HL-60/S4 (cell line): Measurements from ENCODE around the gene ATF7IP.

Experiments
- in situ Hi-C: fragments of 300-500 bp; cut with MboI; formaldehyde crosslinking; loops from 2 replicates; pipeline ENCODE4 v1.14.3; 2022; ENCODE audit warnings: low sequenced_read_pairs

The ATF7IP gene

GRCh38 chr12:14479004-14479403 lies 113.5 kb downstream of the ATF7IP start:
- in situ Hi-C loops, result no loop called here

GRCh38 chr12:14481201-14481600 lies 115.7 kb downstream of the ATF7IP start:
- in situ Hi-C loops, result no loop called here

GRCh38 chr12:14482361-14482760 lies 116.9 kb downstream of the ATF7IP start:
- in situ Hi-C loops, result no loop called here

- in situ Hi-C loops, result no loop called here
Observed at GRCh38 chr12:14482886-14483285, 117.4 kb downstream of the ATF7IP start.

GRCh38 chr12:14495326-14495725 lies 129.8 kb downstream of the ATF7IP start:
- in situ Hi-C loops, result no loop called here

- in situ Hi-C loops, result no loop called here
Observed at GRCh38 chr12:14505626-14506596, 140.4 kb downstream of the ATF7IP start.

GRCh38 chr12:14510574-14510973 lies 145.1 kb downstream of the ATF7IP start:
- in situ Hi-C loops, result no loop called here

- in situ Hi-C loops, result no loop called here
Observed at GRCh38 chr12:14514154-14514842, 148.8 kb downstream of the ATF7IP start.

- in situ Hi-C loops, result no loop called here
Observed at GRCh38 chr12:14514946-14515345, 149.5 kb downstream of the ATF7IP start.

GRCh38 chr12:14521822-14522221 lies 156.3 kb downstream of the ATF7IP start:
- in situ Hi-C loops, result no loop called here

- in situ Hi-C loops, result no loop called here
Observed at GRCh38 chr12:14525964-14526363, 160.5 kb downstream of the ATF7IP start.

GRCh38 chr12:14532152-14532551 lies 166.7 kb downstream of the ATF7IP start:
- in situ Hi-C loops, result no loop called here

GRCh38 chr12:14537088-14537487 lies 171.6 kb downstream of the ATF7IP start:
- in situ Hi-C loops, result no loop called here

- in situ Hi-C loops, result no loop called here
Observed at GRCh38 chr12:14540801-14541462, 175.4 kb downstream of the ATF7IP start.

GRCh38 chr12:14545144-14546124 lies 180.0 kb downstream of the ATF7IP start:
- in situ Hi-C loops, result no loop called here

- in situ Hi-C loops, result no loop called here
Observed at GRCh38 chr12:14547571-14547970, 182.1 kb downstream of the ATF7IP start.

- in situ Hi-C loops, result no loop called here
Observed at GRCh38 chr12:14548609-14549008, 183.1 kb downstream of the ATF7IP start.
